CD4-positive, alpha-beta T cell (primary cell): ENCODE data around the gene BICD1. TPM values are rescaled to one million over a fixed set of nuclear protein-coding genes. Genes with fewer than 3 reads are reported as not detected.

Experiments
- ATAC-seq: fragments of 200-7000 bp; cut with Tn5 transposase; one replicate; pipeline ENCODE4 v1.10.0; 2022; ENCODE audit warnings: mild to moderate bottlenecking; ENCODE audit not compliant: poor library complexity
- CTCF ChIA-PET: fragments of 350-600 bp; sonication (Branson Sonifier 250); formaldehyde crosslinking; loops from one replicate; lab custom pipeline; 2021; ENCODE audit warnings: antibody characterized with exemption, inconsistent platforms; lab: Charles Lee
- POLR2A ChIA-PET: fragments of 350-600 bp; sonication (Branson Sonifier 250); formaldehyde crosslinking; loops from one replicate; lab custom pipeline; 2021; ENCODE audit warnings: antibody characterized with exemption, inconsistent platforms; lab: Charles Lee
- DNase-seq, 14 experiments: peaks; one replicate each; pipeline ENCODE4 v3.0.0-alpha.2; 2013 to 2020; ENCODE audit warnings: mixed read lengths in 2 of 14
- H3K27ac ChIP-seq, 2 donors: one replicate each; pipeline versions ENCODE4 v1.5.1 to v1.7.0; 2013; ENCODE audit warnings: low read length in 2 of 2, low read depth in 1 of 2, mild to moderate bottlenecking in 1 of 2
- H3K27me3 ChIP-seq, 2 experiments: 1 replicate in 1 of 2; 2 replicates in 1 of 2; pipeline versions ENCODE4 v1.6.1 to v1.7.0; 2013; ENCODE audit warnings: low read length in 2 of 2, control low read depth in 1 of 2, mild to moderate bottlenecking in 1 of 2, moderate library complexity in 1 of 2; ENCODE audit not compliant: insufficient read depth in 2 of 2, control insufficient read depth in 1 of 2
- H3K36me3 ChIP-seq: one replicate; pipeline ENCODE4 v1.6.1; 2013; ENCODE audit warnings: low read length, control low read depth; ENCODE audit not compliant: insufficient read depth
- H3K4me1 ChIP-seq: one replicate; pipeline ENCODE4 v1.6.1; 2013; ENCODE audit warnings: low read length, control low read depth; ENCODE audit not compliant: insufficient read depth
- H3K4me3 ChIP-seq: one replicate; pipeline ENCODE4 v1.5.1; 2013; ENCODE audit warnings: mild to moderate bottlenecking, low read length, moderate library complexity
- H3K9me3 ChIP-seq, 2 experiments: 1 replicate in 1 of 2; 2 replicates in 1 of 2; pipeline versions ENCODE4 v1.6.1 to v1.7.0; 2013; ENCODE audit warnings: low read length in 2 of 2, mild to moderate bottlenecking in 2 of 2, control low read depth in 1 of 2, moderate library complexity in 1 of 2; ENCODE audit not compliant: control insufficient read depth in 1 of 2, insufficient read depth in 1 of 2
- H3K27ac Mint-ChIP-seq: one replicate; pipeline ENCODE4 v1.8.0; 2020; ENCODE audit warnings: mixed read lengths
- H3K27me3 Mint-ChIP-seq: one replicate; pipeline ENCODE4 v1.8.0; 2021; ENCODE audit warnings: mixed read lengths
- H3K36me3 Mint-ChIP-seq: one replicate; pipeline ENCODE4 v1.8.0; 2021; ENCODE audit warnings: low read depth, mixed read lengths
- H3K4me1 Mint-ChIP-seq: one replicate; pipeline ENCODE4 v1.8.0; 2021; ENCODE audit warnings: low read depth, mixed read lengths
- H3K4me3 Mint-ChIP-seq: one replicate; pipeline ENCODE4 v1.8.0; 2020; ENCODE audit warnings: mild to moderate bottlenecking, mixed read lengths
- H3K9me3 Mint-ChIP-seq: one replicate; pipeline ENCODE4 v1.8.0; 2020; ENCODE audit warnings: mixed read lengths
- intact Hi-C, 2 experiments: fragments of 100-400 bp; cut with DNase I in 1 of 2; cut with micrococcal nuclease in 1 of 2; formaldehyde crosslinking; loops; one replicate each; pipeline versions ENCODE4 v1.15.1 to v1.9.0; 2023 to 2025; cut with DNase I, micrococcal nuclease
- total RNA-seq, 174 experiments: library from RNA in 2 of 174; stranded (reverse) in 2 of 174; gene quantifications; one replicate each; pipeline ENCODE4 v1.2.3 and lab custom pipeline; 2021 to 2026
- TF ChIP-seq, protein P1 (sequence below): fragments of 200-600 bp; IDR thresholded peaks from one replicate; pipeline ENCODE4 v1.8.0; 2022; ENCODE audit warnings: antibody characterized with exemption, mild to moderate bottlenecking

BICD1 gene
- total RNA-seq, 2 experiments from 2014 or later: 13.5 to 14.3 TPM

DNA sequence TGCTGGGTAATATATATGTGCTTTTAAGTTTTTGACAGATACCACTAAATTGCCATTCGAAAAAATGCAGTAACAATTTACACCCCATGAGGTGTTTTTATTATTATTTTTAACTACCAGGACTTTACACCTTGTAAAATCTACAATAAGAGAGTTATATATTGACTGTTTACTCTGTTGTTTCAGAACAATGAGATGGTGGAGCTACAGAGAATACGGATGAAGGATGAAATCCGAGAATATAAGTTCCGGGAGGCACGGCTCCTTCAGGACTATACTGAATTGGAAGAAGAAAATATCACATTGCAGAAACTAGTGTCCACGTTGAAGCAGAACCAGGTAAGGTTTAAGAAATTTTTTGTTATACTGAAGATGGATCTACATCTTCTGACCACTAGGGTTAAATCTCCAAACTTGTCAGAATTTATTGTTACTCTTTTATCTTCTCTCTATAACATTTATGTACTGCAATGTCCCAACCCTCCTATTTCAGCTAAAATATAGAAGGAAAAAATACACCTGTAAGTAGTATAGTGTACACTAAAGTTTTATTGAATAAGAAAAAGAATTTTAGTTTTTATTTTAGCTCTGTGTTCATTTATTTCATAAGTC, 187.3 kb downstream of the BICD1 start:
- TF ChIP-seq, protein P1, sequence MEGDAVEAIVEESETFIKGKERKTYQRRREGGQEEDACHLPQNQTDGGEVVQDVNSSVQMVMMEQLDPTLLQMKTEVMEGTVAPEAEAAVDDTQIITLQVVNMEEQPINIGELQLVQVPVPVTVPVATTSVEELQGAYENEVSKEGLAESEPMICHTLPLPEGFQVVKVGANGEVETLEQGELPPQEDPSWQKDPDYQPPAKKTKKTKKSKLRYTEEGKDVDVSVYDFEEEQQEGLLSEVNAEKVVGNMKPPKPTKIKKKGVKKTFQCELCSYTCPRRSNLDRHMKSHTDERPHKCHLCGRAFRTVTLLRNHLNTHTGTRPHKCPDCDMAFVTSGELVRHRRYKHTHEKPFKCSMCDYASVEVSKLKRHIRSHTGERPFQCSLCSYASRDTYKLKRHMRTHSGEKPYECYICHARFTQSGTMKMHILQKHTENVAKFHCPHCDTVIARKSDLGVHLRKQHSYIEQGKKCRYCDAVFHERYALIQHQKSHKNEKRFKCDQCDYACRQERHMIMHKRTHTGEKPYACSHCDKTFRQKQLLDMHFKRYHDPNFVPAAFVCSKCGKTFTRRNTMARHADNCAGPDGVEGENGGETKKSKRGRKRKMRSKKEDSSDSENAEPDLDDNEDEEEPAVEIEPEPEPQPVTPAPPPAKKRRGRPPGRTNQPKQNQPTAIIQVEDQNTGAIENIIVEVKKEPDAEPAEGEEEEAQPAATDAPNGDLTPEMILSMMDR: no peak
- no peak for DNase-seq
- intact Hi-C loops: no loop called here
- ATAC-seq: no peak
- Histone ChIP-seq H3K36me3 (peaks cover 3% of the 10 kb centered on the region), H3K27ac (no peak overlapping the region), H3K4me3 (no peak overlapping the region), H3K9me3 (no peaks in the 10 kb centered on the region), H3K27me3 (no peaks in the 10 kb centered on the region), H3K4me1 (no peaks in the 10 kb centered on the region)
- Mint-ChIP-seq H3K27me3 (no peaks in the 10 kb centered on the region), H3K4me3 (no peak overlapping the region), H3K4me1 (peaks cover 5% of the 10 kb centered on the region), H3K9me3 (no peaks in the 10 kb centered on the region), H3K27ac (no peak overlapping the region), H3K36me3 (no peaks in the 10 kb centered on the region)
- POLR2A ChIA-PET: no interaction called here
- CTCF ChIA-PET: no interaction called here

DNA sequence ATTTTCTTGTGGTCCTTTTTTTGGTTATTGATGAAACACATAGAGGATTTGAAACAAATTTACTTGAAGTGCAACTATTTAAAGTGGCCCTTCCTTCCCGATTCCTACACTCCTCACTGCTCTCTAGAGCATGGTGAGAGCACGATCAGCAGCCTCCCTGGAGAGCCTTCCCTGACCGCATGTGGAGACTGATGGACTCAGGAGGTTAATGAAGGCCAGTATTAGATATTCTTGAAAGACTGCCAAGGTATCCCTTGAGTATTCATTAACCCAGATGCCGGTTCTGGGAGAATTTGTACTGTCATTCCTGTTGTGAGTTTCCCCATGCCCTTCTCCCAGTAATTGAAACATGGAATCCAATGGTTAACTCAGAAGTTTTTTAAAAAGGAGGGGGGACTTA, 189.9 kb downstream of the BICD1 start:
- Histone ChIP-seq H3K36me3 (peaks cover 3% of the 10 kb centered on the region), H3K9me3 (no peaks in the 10 kb centered on the region), H3K4me3 (no peak overlapping the region), H3K4me1 (no peaks in the 10 kb centered on the region), H3K27me3 (no peaks in the 10 kb centered on the region), H3K27ac (no peak overlapping the region)
- TF ChIP-seq, protein P1: no peak
- Mint-ChIP-seq H3K27ac (no peak overlapping the region), H3K4me3 (no peak overlapping the region), H3K4me1 (peaks cover 10% of the 10 kb centered on the region), H3K9me3 (no peaks in the 10 kb centered on the region), H3K36me3 (peaks cover 6% of the 10 kb centered on the region), H3K27me3 (no peaks in the 10 kb centered on the region)
- intact Hi-C loops: no loop called here
- ATAC-seq (no peak), DNase-seq (no peak)
- ChIA-PET POLR2A (interaction anchor here (0.6 kb wide), 1 partner anchor 283 kb away, joined by 3 read pairs; no protein-coding TSS in a partner anchor), CTCF (no interaction called here)

DNA sequence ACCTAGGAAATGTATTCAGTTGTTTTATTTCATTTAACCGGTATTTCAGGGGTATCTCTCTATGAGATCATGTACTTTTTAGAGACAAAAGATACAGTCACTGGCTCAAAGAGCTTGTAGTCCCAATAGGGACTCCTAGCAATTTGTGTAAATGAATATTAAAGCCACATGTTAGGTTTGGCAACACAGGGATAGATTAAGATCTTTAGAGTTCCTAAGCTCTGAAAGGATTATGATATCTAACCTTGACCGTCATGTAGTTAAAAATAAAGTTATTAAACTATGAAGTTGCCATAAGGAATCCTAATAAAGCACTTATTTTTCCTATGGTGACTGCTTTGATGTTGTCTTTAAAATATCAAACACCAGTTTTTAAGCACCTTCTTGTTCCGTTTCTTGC, 192.3 kb downstream of the BICD1 start:
- Histone ChIP-seq H3K36me3 (peaks cover 3% of the 10 kb centered on the region), H3K27ac (no peak overlapping the region), H3K9me3 (no peaks in the 10 kb centered on the region), H3K4me3 (no peak overlapping the region), H3K27me3 (no peaks in the 10 kb centered on the region), H3K4me1 (no peaks in the 10 kb centered on the region)
- ChIA-PET POLR2A (interaction anchor here (0.7 kb wide), 1 partner anchor 44 kb away, joined by 3 read pairs; no protein-coding TSS in a partner anchor), CTCF (interaction anchor here (0.7 kb wide), 3 partner anchors 10 to 1747 kb away, joined by 3 to 4 read pairs (median 3); no protein-coding TSS in a partner anchor)
- H3K36me3 Mint-ChIP-seq: peaks cover 6% of the 10 kb centered on the region
- ATAC-seq: no peak
- H3K4me1 Mint-ChIP-seq: peaks cover 10% of the 10 kb centered on the region
- H3K27ac Mint-ChIP-seq: no peak overlapping the region
- H3K4me3 Mint-ChIP-seq: no peak overlapping the region
- TF ChIP-seq, protein P1: no peak
- no peak for DNase-seq
- no peaks in the 10 kb centered on the region for H3K9me3 Mint-ChIP-seq
- no peaks in the 10 kb centered on the region for H3K27me3 Mint-ChIP-seq
- intact Hi-C loops: no loop called here
